Measurements from ENCODE around the gene DENND1B.

The DENND1B gene

GRCh38 chr1:197485790-197486189 lies 289.5 kb downstream of the DENND1B start:
- H3K9me2 ChIP-seq (replicated peaks; ENCODE audit: low read depth, low read length) = no peaks in the 10 kb centered on the region
- peaks cover 21% of the 10 kb centered on the region for H3K4me1 ChIP-seq (ENCODE audit: insufficient read depth, low read length, poor library complexity, severe bottlenecking)
- TF ChIP-seq EZH2phosphoT487 (IDR thresholded peaks at IDR 0.05; ENCODE audit: borderline replicate concordance) (no peak), CTCF (conservative IDR thresholded peaks at IDR 0.05; ENCODE audit: low read length) (no peak)
- no peak overlapping the region for H3K4me3 ChIP-seq (ENCODE audit: low read length, poor library complexity, severe bottlenecking)
- no peaks in the 10 kb centered on the region for H3K79me2 ChIP-seq (ENCODE audit: insufficient read depth, low read length)
- peak overlapping the region; percentile 66; the same call in 1 of the 2 replicates for H2AFZ ChIP-seq (ENCODE audit: low read length)
- no peaks in the 10 kb centered on the region for H3K27me3 ChIP-seq (ENCODE audit: insufficient read depth, low read length, poor library complexity, severe bottlenecking)
- no peak overlapping the region for H3K9ac ChIP-seq (ENCODE audit: low read depth, low read length, poor library complexity, severe bottlenecking)
- H4K20me1 ChIP-seq (ENCODE audit: insufficient read depth, low read length, poor library complexity, severe bottlenecking) = no peaks in the 10 kb centered on the region
- H3K36me3 ChIP-seq (ENCODE audit: insufficient read depth, low read length) = no peaks in the 10 kb centered on the region
- H3K4me2 ChIP-seq (ENCODE audit: low read depth, low read length, poor library complexity, severe bottlenecking) = no peak overlapping the region
- 0 out of 2 replicates have a peak, but pooled peaks cover 5% of the 10 kb centered on the region for H3F3A ChIP-seq (ENCODE audit: low read depth)
- H3K9me3 ChIP-seq (ENCODE audit: insufficient read depth, low read depth, low read length) = no peaks in the 10 kb centered on the region

GRCh38 chr1:197481101-197481500 lies 294.2 kb downstream of the DENND1B start:
- Histone ChIP-seq H4K20me1 (ENCODE audit: insufficient read depth, low read length, poor library complexity, severe bottlenecking) (no peaks in the 10 kb centered on the region), H3K4me2 (ENCODE audit: low read depth, low read length, poor library complexity, severe bottlenecking) (peak overlapping the region; percentile 60), H3K4me1 (ENCODE audit: insufficient read depth, low read length, poor library complexity, severe bottlenecking) (peaks cover 30% of the 10 kb centered on the region), H3K9ac (ENCODE audit: low read depth, low read length, poor library complexity, severe bottlenecking) (peak overlapping the region; percentile 2), H2AFZ (ENCODE audit: low read length) (no peak overlapping the region), H3K4me3 (ENCODE audit: low read length, poor library complexity, severe bottlenecking) (peak overlapping the region; percentile 52), H3K9me3 (ENCODE audit: insufficient read depth, low read depth, low read length) (no peaks in the 10 kb centered on the region), H3K9me2 (replicated peaks; ENCODE audit: low read depth, low read length) (no peaks in the 10 kb centered on the region), H3K27me3 (ENCODE audit: insufficient read depth, low read length, poor library complexity, severe bottlenecking) (no peaks in the 10 kb centered on the region), H3F3A (ENCODE audit: low read depth) (0 out of 2 replicates have a peak, but pooled peaks cover 5% of the 10 kb centered on the region), H3K79me2 (ENCODE audit: insufficient read depth, low read length) (no peaks in the 10 kb centered on the region), H3K36me3 (ENCODE audit: insufficient read depth, low read length) (no peaks in the 10 kb centered on the region)
- TF ChIP-seq CTCF (conservative IDR thresholded peaks at IDR 0.05; ENCODE audit: low read length) (no peak), EZH2phosphoT487 (IDR thresholded peaks at IDR 0.05; ENCODE audit: borderline replicate concordance) (no peak)

GRCh38 chr1:197480446-197480845 lies 294.8 kb downstream of the DENND1B start:
- H3K9me3 ChIP-seq (ENCODE audit: insufficient read depth, low read depth, low read length) = no peaks in the 10 kb centered on the region
- peaks cover 30% of the 10 kb centered on the region for H3K4me1 ChIP-seq (ENCODE audit: insufficient read depth, low read length, poor library complexity, severe bottlenecking)
- H3K4me3 ChIP-seq (ENCODE audit: low read length, poor library complexity, severe bottlenecking) = peak overlapping the region; percentile 45
- 0 out of 2 replicates have a peak, but pooled peaks cover 5% of the 10 kb centered on the region for H3F3A ChIP-seq (ENCODE audit: low read depth)
- no peaks in the 10 kb centered on the region for H3K79me2 ChIP-seq (ENCODE audit: insufficient read depth, low read length)
- H2AFZ ChIP-seq (ENCODE audit: low read length) = 0 out of 2 replicates have a peak overlapping the region, but pooled peaks have one; percentile 6
- no peak for TF ChIP-seq EZH2phosphoT487 (IDR thresholded peaks at IDR 0.05; ENCODE audit: borderline replicate concordance)
- no peak for TF ChIP-seq CTCF (conservative IDR thresholded peaks at IDR 0.05; ENCODE audit: low read length)
- no peaks in the 10 kb centered on the region for H3K36me3 ChIP-seq (ENCODE audit: insufficient read depth, low read length)
- no peaks in the 10 kb centered on the region for H3K9me2 ChIP-seq (replicated peaks; ENCODE audit: low read depth, low read length)
- no peaks in the 10 kb centered on the region for H4K20me1 ChIP-seq (ENCODE audit: insufficient read depth, low read length, poor library complexity, severe bottlenecking)
- H3K4me2 ChIP-seq (ENCODE audit: low read depth, low read length, poor library complexity, severe bottlenecking) = peak overlapping the region; percentile 60
- no peaks in the 10 kb centered on the region for H3K27me3 ChIP-seq (ENCODE audit: insufficient read depth, low read length, poor library complexity, severe bottlenecking)
- peak overlapping the region; percentile 2 for H3K9ac ChIP-seq (ENCODE audit: low read depth, low read length, poor library complexity, severe bottlenecking)
